Measurements from ENCODE around the gene MAGED4B. TPM values are rescaled to one million over a fixed set of nuclear protein-coding genes. Genes with fewer than 3 reads are reported as not detected.

The MAGED4B gene
- polyA plus RNA-seq, 2 of the 4 experiments (the other 2 are of a cell fraction) = 3.7 to 11.6 TPM

DNA sequence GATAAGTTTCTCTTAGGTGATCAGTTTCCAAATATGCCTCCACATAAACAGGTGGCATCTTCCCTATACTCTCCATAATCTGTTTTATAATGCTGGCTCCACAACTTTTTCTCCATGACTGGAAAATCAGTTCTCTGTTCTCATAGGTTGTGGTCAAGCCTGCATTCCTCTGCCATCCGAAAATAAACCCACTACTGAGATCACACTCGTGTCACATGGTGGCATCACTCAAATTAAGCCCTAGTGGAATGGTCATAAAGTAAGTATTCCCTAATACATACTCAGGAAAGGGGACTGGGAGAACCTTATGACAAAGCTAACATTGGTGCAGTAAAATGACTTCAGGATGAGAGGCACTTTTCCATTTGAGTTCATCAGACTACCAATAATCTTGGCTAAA, 37.6 kb downstream of the MAGED4B start:
- FAIRE-seq = no peak
- TF ChIP-seq KDM5A (IDR thresholded peaks at IDR 0.05) (no peak), HOXA7 (CRISPR knock-in tag; IDR thresholded peaks at IDR 0.05) (no peak)

DNA sequence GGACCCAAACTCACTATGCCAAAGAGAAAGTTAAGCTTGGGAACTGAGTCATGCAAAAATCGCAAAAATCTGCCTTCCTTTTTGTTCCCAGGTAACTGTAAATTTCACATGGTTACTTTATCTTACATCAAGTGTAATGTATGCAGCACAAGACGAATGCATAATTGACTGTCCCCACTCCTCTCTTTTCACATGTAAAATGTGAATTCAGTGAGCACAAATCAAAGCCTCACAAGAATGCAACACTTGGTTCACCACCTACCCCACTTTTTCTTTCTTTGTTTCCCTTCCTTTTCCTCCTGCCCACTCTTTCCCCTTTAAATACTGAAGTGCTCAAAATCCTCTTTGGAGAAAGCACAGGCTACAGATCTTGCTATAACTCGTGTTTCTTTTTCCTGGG, 53.2 kb downstream of the MAGED4B start:
- 0% methylated on average over 3 of the region's 3 CpGs for WGBS (ENCODE audit: missing lambda C conversion rate)
- no peak overlapping the region for H3K4me3 ChIP-seq
- CTCF ChIA-PET = no interaction called here
- no peak for TF ChIP-seq FOSL2 (IDR thresholded peaks at IDR 0.05)
- no peak for TF ChIP-seq FOSL2 (CRISPR knock-in tag; IDR thresholded peaks at IDR 0.05)
- no peak for TF ChIP-seq MAFK (IDR thresholded peaks at IDR 0.05; ENCODE audit: partially characterized antibody)
- TF ChIP-seq ZSCAN20 (CRISPR knock-in tag; IDR thresholded peaks at IDR 0.05) = no peak
- TF ChIP-seq REST (IDR thresholded peaks at IDR 0.05) = no peak
- TF ChIP-seq HOXB13 (CRISPR knock-in tag; IDR thresholded peaks at IDR 0.05; ENCODE audit: low read depth) = no peak
- no peak for TF ChIP-seq RAD21 (conservative IDR thresholded peaks at IDR 0.05 in 1 of 2, IDR thresholded peaks at IDR 0.05 in 1 of 2)
- no peak for TF ChIP-seq HOXB5 (CRISPR knock-in tag; IDR thresholded peaks at IDR 0.05)
- no peak for TF ChIP-seq ATOH8 (CRISPR knock-in tag; IDR thresholded peaks at IDR 0.05; ENCODE audit: low read depth)
- TF ChIP-seq, protein P1, sequence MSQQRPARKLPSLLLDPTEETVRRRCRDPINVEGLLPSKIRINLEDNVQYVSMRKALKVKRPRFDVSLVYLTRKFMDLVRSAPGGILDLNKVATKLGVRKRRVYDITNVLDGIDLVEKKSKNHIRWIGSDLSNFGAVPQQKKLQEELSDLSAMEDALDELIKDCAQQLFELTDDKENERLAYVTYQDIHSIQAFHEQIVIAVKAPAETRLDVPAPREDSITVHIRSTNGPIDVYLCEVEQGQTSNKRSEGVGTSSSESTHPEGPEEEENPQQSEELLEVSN (IDR thresholded peaks at IDR 0.05; ENCODE audit: borderline replicate concordance, low read depth) = no peak
- no peak for TF ChIP-seq CHD4 (IDR thresholded peaks at IDR 0.05; ENCODE audit: borderline replicate concordance)
- TF ChIP-seq GATA3 (IDR thresholded peaks at IDR 0.05; ENCODE audit: borderline replicate concordance) = no peak
- no peak for TF ChIP-seq RNF2 (IDR thresholded peaks at IDR 0.05; ENCODE audit: borderline replicate concordance, low read depth)
- TF ChIP-seq TP53 (CRISPR knock-in tag; IDR thresholded peaks at IDR 0.05) = no peak
- no peak for TF ChIP-seq POLR2A (IDR thresholded peaks at IDR 0.05; ENCODE audit: low read length)
- TF ChIP-seq BCL3 (IDR thresholded peaks at IDR 0.05) = no peak
- no peak for TF ChIP-seq HEYL (CRISPR knock-in tag; IDR thresholded peaks at IDR 0.05)
- no peak for TF ChIP-seq SMC3 (IDR thresholded peaks at IDR 0.05)
- no peak for TF ChIP-seq MAZ (IDR thresholded peaks at IDR 0.05; ENCODE audit: borderline replicate concordance, low read depth, low read length)
- POLR2A ChIA-PET = no interaction called here
- DNase-seq (ENCODE audit: low read depth in 1 of 2, low spot score in 1 of 2) = no peak
- H3K4me1 ChIP-seq = no peaks in the 10 kb centered on the region
- H3K9me3 ChIP-seq = no peaks in the 10 kb centered on the region
- no peak for FAIRE-seq
- no peak overlapping the region for H3K27ac ChIP-seq
- H3K4me2 ChIP-seq = no peak overlapping the region
- no peak for ATAC-seq

More for the DNA sequence above, 37.6 kb downstream of the MAGED4B start:
- ChIA-PET POLR2A (no interaction called here), CTCF (no interaction called here)
- no peak for ATAC-seq
- no peak overlapping the region for H3K4me2 ChIP-seq
- no peak for DNase-seq (ENCODE audit: low read depth in 1 of 2, low spot score in 1 of 2)
- no peaks in the 10 kb centered on the region for H3K9me3 ChIP-seq
- no peak overlapping the region for H3K27ac ChIP-seq
- H3K4me1 ChIP-seq = no peaks in the 10 kb centered on the region
- WGBS (ENCODE audit: missing lambda C conversion rate) = 0% methylated on average over 2 of the region's 2 CpGs
- H3K4me3 ChIP-seq = no peak overlapping the region

Small RNAs within 50 kb of the gene (small RNA-seq; reads per million reads assigned to genes)
- gene SNORA11E = 0 reads per million in 6 experiments

Other genes starting within 250 kb of the MAGED4B start
- 85.7 and 102 TPM in 2 replicates for gene MAGED1, start 175.6 kb downstream of the MAGED4B start, polyA plus RNA-seq (2011; rRNA removed)
- gene MAGED1, start 175.6 kb downstream of the MAGED4B start, polyA plus RNA-seq (2017; fragmentation: RNase III; extraction: RNeasy Plus Mini Kit Qiagen cat#74134 plus additional on column Dnase treatment) = 62.2 to 84.1 TPM (median 79.5 TPM) in 3 replicates
- 3.5 and 6.0 TPM in 2 replicates for gene MAGED4, start 115.7 kb upstream of the MAGED4B start, polyA plus RNA-seq (2011; rRNA removed)
- 11.6 to 14.9 TPM (median 11.7 TPM) in 3 replicates for gene MAGED4, start 115.7 kb upstream of the MAGED4B start, polyA plus RNA-seq (2017; fragmentation: RNase III; extraction: RNeasy Plus Mini Kit Qiagen cat#74134 plus additional on column Dnase treatment)